Bronchial epithelial cell (primary cell): ENCODE measurements around the gene NPDC1. TPM values are rescaled to one million over a fixed set of nuclear protein-coding genes. Genes with fewer than 3 reads are reported as not detected.
"Not testable (repeated sequence)": the region's sequence is repeated elsewhere in the genome, so short reads cannot be mapped to it uniquely, and the experiment has no call there.

Experiments used
- DNase-seq: peaks from one replicate; pipeline ENCODE4 v3.0.0-alpha.2; 2010; ENCODE audit warnings: low read depth
- FAIRE-seq: peaks from 2 replicates; lab custom pipeline; 2011; peaks lifted over from hg19 to GRCh38; lab: Jason Lieb, UNC
- H3K27me3 ChIP-seq: 2 replicates; pipeline ENCODE4 v1.5.1; 2011; ENCODE audit warnings: low read length; ENCODE audit not compliant: control insufficient read depth, insufficient read depth
- H3K36me3 ChIP-seq: 2 replicates; pipeline ENCODE4 v1.5.1; 2011; ENCODE audit warnings: low read length; ENCODE audit not compliant: control insufficient read depth, insufficient read depth
- H3K4me3 ChIP-seq: 2 replicates; pipeline ENCODE4 v1.5.1; 2011; ENCODE audit warnings: mild to moderate bottlenecking, low read depth, low read length, control low read depth
- CTCF ChIP-seq: IDR thresholded peaks from 2 replicates; pipeline ENCODE4 v1.5.1; 2011; ENCODE audit warnings: mild to moderate bottlenecking, moderate library complexity, low read length, control low read depth, inconsistent platforms; ENCODE audit not compliant: insufficient read depth, severe bottlenecking
- total RNA-seq: library from RNA; depleted of rRNA; stranded (reverse); fragments of >200 nt; gene quantifications from 2 replicates; pipeline ENCODE4 v1.2.1, GENCODE V29; 2014

The NPDC1 gene
- total RNA-seq, 1 donor from 2014 or later, result 5.5 TPM

GRCh38 chr9:137034039-137034708 lies 11.8 kb downstream of the NPDC1 start:
- H3K36me3 ChIP-seq, result peaks cover 2% of the 10 kb centered on the region
- no peak overlapping the region for H3K4me3 ChIP-seq
- no peaks in the 10 kb centered on the region for H3K27me3 ChIP-seq
- no peak for TF ChIP-seq CTCF
- DNase-seq (no peak), FAIRE-seq (no peak)

GRCh38 chr9:137033481-137033880 lies 12.5 kb downstream of the NPDC1 start:
- H3K4me3 ChIP-seq, H3K27me3 ChIP-seq, H3K36me3 ChIP-seq, FAIRE-seq, DNase-seq: not testable (repeated sequence)

GRCh38 chr9:137032858-137033257 lies 13.1 kb downstream of the NPDC1 start:
- Histone ChIP-seq H3K36me3 (no peaks in the 10 kb centered on the region), H3K4me3 (no peak overlapping the region), H3K27me3 (no peaks in the 10 kb centered on the region)
- FAIRE-seq (no peak), DNase-seq (no peak)
- no peak for TF ChIP-seq CTCF

GRCh38 chr9:137031904-137032640 lies 13.9 kb downstream of the NPDC1 start, which contains the start of gene FUT7:
Gene FUT7 (minus strand): TSS chr9:137032088. CDS start chr9:137031991, 97 bp downstream.
- no peak for FAIRE-seq
- Histone ChIP-seq H3K36me3 (no peaks in the 10 kb centered on the region), H3K4me3 (no peak within 1 kb of the TSS), H3K27me3 (no peaks in the 10 kb centered on the region)
- no peak for TF ChIP-seq CTCF
- no peak for DNase-seq

GRCh38 chr9:137030538-137031527 lies 15.1 kb downstream of the NPDC1 start:
- Histone ChIP-seq H3K27me3 (no peaks in the 10 kb centered on the region), H3K4me3 (no peak overlapping the region), H3K36me3 (no peaks in the 10 kb centered on the region)
- FAIRE-seq (no peak), DNase-seq (no peak)
- no peak for TF ChIP-seq CTCF
